Activated naive CD4-positive, alpha-beta T cell treated with anti-CD3 and anti-CD28 coated beads, Interleukin-2, amount 10 ng/mL, durations not matched to agents 7 days and 5 days (primary cell): Measurements from ENCODE around the gene CHMP4B.

Source experiments
- CTCF ChIA-PET: fragments of 350-600 bp; sonication (Branson Sonifier 250); formaldehyde crosslinking; loops from one replicate; lab custom pipeline; 2021; ENCODE audit warnings: antibody characterized with exemption; lab: Charles Lee
- DNase-seq: peaks from one replicate; pipeline ENCODE4 v3.0.0-alpha.2; 2020
- H3K27ac Mint-ChIP-seq: one replicate; pipeline ENCODE4 v1.8.0; 2021; ENCODE audit warnings: mild to moderate bottlenecking, moderate library complexity, mixed read lengths
- H3K27me3 Mint-ChIP-seq: one replicate; pipeline ENCODE4 v1.8.0; 2021; ENCODE audit warnings: mild to moderate bottlenecking, mixed read lengths
- H3K36me3 Mint-ChIP-seq: one replicate; pipeline ENCODE4 v1.8.0; 2021; ENCODE audit warnings: mixed read lengths
- H3K4me1 Mint-ChIP-seq: one replicate; pipeline ENCODE4 v1.8.0; 2021; ENCODE audit warnings: mixed read lengths
- H3K4me3 Mint-ChIP-seq: one replicate; pipeline ENCODE4 v1.8.0; 2021; ENCODE audit warnings: mild to moderate bottlenecking, moderate library complexity, mixed read lengths
- H3K9me3 Mint-ChIP-seq: one replicate; pipeline ENCODE4 v1.8.0; 2021; ENCODE audit warnings: mixed read lengths

Gene CHMP4B

GRCh38 chr20:33817411-33817810 is 6.3 kb downstream of the CHMP4B start:
- no peaks in the 10 kb centered on the region for H3K27me3 Mint-ChIP-seq
- no peaks in the 10 kb centered on the region for H3K9me3 Mint-ChIP-seq
- H3K36me3 Mint-ChIP-seq = peaks cover 48% of the 10 kb centered on the region
- DNase-seq = no peak
- CTCF ChIA-PET = no interaction called here
- H3K4me1 Mint-ChIP-seq = peaks cover 66% of the 10 kb centered on the region
- no peak overlapping the region for H3K27ac Mint-ChIP-seq
- no peak overlapping the region for H3K4me3 Mint-ChIP-seq

- CTCF ChIA-PET = interaction anchor here (1.1 to 1.8 kb wide), 3 partner anchors 9 to 135 kb away, joined by 3 to 4 read pairs (median 4); no protein-coding TSS in a partner anchor
- H3K4me1 Mint-ChIP-seq = peaks cover 50% of the 10 kb centered on the region
- DNase-seq = no peak
- H3K9me3 Mint-ChIP-seq = no peaks in the 10 kb centered on the region
- H3K27me3 Mint-ChIP-seq = no peaks in the 10 kb centered on the region
- no peak overlapping the region for H3K27ac Mint-ChIP-seq
- peaks cover 47% of the 10 kb centered on the region for H3K36me3 Mint-ChIP-seq
- no peak overlapping the region for H3K4me3 Mint-ChIP-seq
Measured at GRCh38 chr20:33819456-33819855, 8.3 kb downstream of the CHMP4B start.

GRCh38 chr20:33820362-33820761 is 9.2 kb downstream of the CHMP4B start:
- DNase-seq = no peak
- peaks cover 47% of the 10 kb centered on the region for H3K36me3 Mint-ChIP-seq
- no peak overlapping the region for H3K4me3 Mint-ChIP-seq
- H3K9me3 Mint-ChIP-seq = no peaks in the 10 kb centered on the region
- CTCF ChIA-PET = interaction anchor here (1.1 to 1.8 kb wide), 3 partner anchors 10 to 136 kb away, joined by 3 to 4 read pairs (median 4); no protein-coding TSS in a partner anchor
- no peak overlapping the region for H3K27ac Mint-ChIP-seq
- peaks cover 46% of the 10 kb centered on the region for H3K4me1 Mint-ChIP-seq
- no peaks in the 10 kb centered on the region for H3K27me3 Mint-ChIP-seq

- peaks cover 45% of the 10 kb centered on the region for H3K4me1 Mint-ChIP-seq
- DNase-seq = no peak
- H3K27me3 Mint-ChIP-seq = no peaks in the 10 kb centered on the region
- CTCF ChIA-PET = no interaction called here
- H3K27ac Mint-ChIP-seq = no peak overlapping the region
- H3K9me3 Mint-ChIP-seq = no peaks in the 10 kb centered on the region
- H3K36me3 Mint-ChIP-seq = peaks cover 47% of the 10 kb centered on the region
- no peak overlapping the region for H3K4me3 Mint-ChIP-seq
Measured at GRCh38 chr20:33821270-33821836, 10.2 kb downstream of the CHMP4B start.

- H3K27ac Mint-ChIP-seq = peak overlapping the region; percentile 37
- H3K36me3 Mint-ChIP-seq = peaks cover 44% of the 10 kb centered on the region
- H3K27me3 Mint-ChIP-seq = no peaks in the 10 kb centered on the region
- DNase-seq = no peak
- H3K4me3 Mint-ChIP-seq = no peak overlapping the region
- peaks cover 47% of the 10 kb centered on the region for H3K4me1 Mint-ChIP-seq
- no peaks in the 10 kb centered on the region for H3K9me3 Mint-ChIP-seq
- CTCF ChIA-PET = no interaction called here
Measured at GRCh38 chr20:33822423-33822822, 11.3 kb downstream of the CHMP4B start.

- no peak overlapping the region for H3K4me3 Mint-ChIP-seq
- no peak overlapping the region for H3K27ac Mint-ChIP-seq
- CTCF ChIA-PET = no interaction called here
- no peaks in the 10 kb centered on the region for H3K9me3 Mint-ChIP-seq
- no peaks in the 10 kb centered on the region for H3K27me3 Mint-ChIP-seq
- H3K36me3 Mint-ChIP-seq = peaks cover 40% of the 10 kb centered on the region
- peaks cover 47% of the 10 kb centered on the region for H3K4me1 Mint-ChIP-seq
- DNase-seq = no peak
Measured at GRCh38 chr20:33822991-33823390, 11.8 kb downstream of the CHMP4B start.

- H3K27me3 Mint-ChIP-seq = no peaks in the 10 kb centered on the region
- H3K4me3 Mint-ChIP-seq = no peak overlapping the region
- H3K36me3 Mint-ChIP-seq = peaks cover 35% of the 10 kb centered on the region
- H3K27ac Mint-ChIP-seq = no peak overlapping the region
- H3K4me1 Mint-ChIP-seq = peaks cover 53% of the 10 kb centered on the region
- CTCF ChIA-PET = interaction anchor here (0.6 to 1.8 kb wide), 2 partner anchors 34 to 454 kb away, joined by 3 to 4 read pairs; no protein-coding TSS in a partner anchor
- H3K9me3 Mint-ChIP-seq = no peaks in the 10 kb centered on the region
- DNase-seq = no peak
Measured at GRCh38 chr20:33824852-33825251, 13.7 kb downstream of the CHMP4B start.

- H3K4me1 Mint-ChIP-seq = peaks cover 56% of the 10 kb centered on the region
- DNase-seq = no peak
- no peaks in the 10 kb centered on the region for H3K27me3 Mint-ChIP-seq
- H3K27ac Mint-ChIP-seq = no peak overlapping the region
- no peak overlapping the region for H3K4me3 Mint-ChIP-seq
- CTCF ChIA-PET = interaction anchor here (1.8 kb wide), 1 partner anchor 34 kb away, joined by 4 read pairs; no protein-coding TSS in a partner anchor
- peaks cover 32% of the 10 kb centered on the region for H3K36me3 Mint-ChIP-seq
- H3K9me3 Mint-ChIP-seq = no peaks in the 10 kb centered on the region
Measured at GRCh38 chr20:33825340-33826269, 14.5 kb downstream of the CHMP4B start.

- Mint-ChIP-seq H3K36me3 (peaks cover 32% of the 10 kb centered on the region), H3K27ac (no peak overlapping the region), H3K27me3 (no peaks in the 10 kb centered on the region), H3K9me3 (no peaks in the 10 kb centered on the region), H3K4me3 (no peak overlapping the region), H3K4me1 (peaks cover 56% of the 10 kb centered on the region)
- no peak for DNase-seq
- CTCF ChIA-PET = interaction anchor here (0.6 to 1.8 kb wide), 3 partner anchors 33 to 303 kb away, joined by 3 to 4 read pairs (median 4); no protein-coding TSS in a partner anchor
Measured at GRCh38 chr20:33826270-33826897, 15.2 kb downstream of the CHMP4B start.

- peaks cover 60% of the 10 kb centered on the region for H3K4me1 Mint-ChIP-seq
- no peak overlapping the region for H3K27ac Mint-ChIP-seq
- CTCF ChIA-PET = interaction anchor here (0.6 to 1.3 kb wide), 2 partner anchors 163 to 302 kb away, joined by 3 to 4 read pairs; no protein-coding TSS in a partner anchor
- H3K27me3 Mint-ChIP-seq = no peaks in the 10 kb centered on the region
- peaks cover 37% of the 10 kb centered on the region for H3K36me3 Mint-ChIP-seq
- H3K4me3 Mint-ChIP-seq = no peak overlapping the region
- H3K9me3 Mint-ChIP-seq = no peaks in the 10 kb centered on the region
- no peak for DNase-seq
Measured at GRCh38 chr20:33827109-33827508, 16.0 kb downstream of the CHMP4B start.

GRCh38 chr20:33827634-33828325 is 16.6 kb downstream of the CHMP4B start:
- Mint-ChIP-seq H3K36me3 (peaks cover 38% of the 10 kb centered on the region), H3K27me3 (no peaks in the 10 kb centered on the region), H3K9me3 (no peaks in the 10 kb centered on the region), H3K4me1 (peaks cover 57% of the 10 kb centered on the region), H3K4me3 (no peak overlapping the region), H3K27ac (peak overlapping the region; percentile 62)
- DNase-seq = no peak
- CTCF ChIA-PET = interaction anchor here (1.3 kb wide), 1 partner anchor 302 kb away, joined by 4 read pairs; no protein-coding TSS in a partner anchor

- Mint-ChIP-seq H3K4me1 (peaks cover 61% of the 10 kb centered on the region), H3K4me3 (no peak overlapping the region), H3K36me3 (peaks cover 43% of the 10 kb centered on the region), H3K27me3 (no peaks in the 10 kb centered on the region), H3K27ac (peak overlapping the region; percentile 62), H3K9me3 (no peaks in the 10 kb centered on the region)
- CTCF ChIA-PET = no interaction called here
- no peak for DNase-seq
Measured at GRCh38 chr20:33828326-33828844, 17.2 kb downstream of the CHMP4B start.

- H3K36me3 Mint-ChIP-seq = peaks cover 44% of the 10 kb centered on the region
- no peaks in the 10 kb centered on the region for H3K9me3 Mint-ChIP-seq
- no peak overlapping the region for H3K4me3 Mint-ChIP-seq
- CTCF ChIA-PET = no interaction called here
- H3K27me3 Mint-ChIP-seq = no peaks in the 10 kb centered on the region
- no peak overlapping the region for H3K27ac Mint-ChIP-seq
- peaks cover 66% of the 10 kb centered on the region for H3K4me1 Mint-ChIP-seq
- no peak for DNase-seq
Measured at GRCh38 chr20:33828967-33829560, 17.9 kb downstream of the CHMP4B start.
